Natural killer cell (primary cell): ENCODE data around the gene HMCN2. TPM values are rescaled to one million over a fixed set of nuclear protein-coding genes. Genes with fewer than 3 reads are reported as not detected.

ENCODE experiments used
- ATAC-seq, 3 donors: fragments of 150-1000 bp in 2 of 3; fragments of 200-7000 bp in 1 of 3; cut with Tn5 transposase; 1 replicate in 1 of 3; 2 replicates in 2 of 3; pipeline ENCODE4 v1.10.0; 2021; ENCODE audit warnings: mild to moderate bottlenecking in 2 of 3, moderate library complexity in 2 of 3
- DNase-seq, 2 donors: peaks; one replicate each; pipeline versions ENCODE4 v3.0.0 to v3.0.0-alpha.2; 2013 to 2021; ENCODE audit warnings: mixed read lengths in 1 of 2
- H3K27ac ChIP-seq: one replicate; pipeline ENCODE4 v1.5.1; 2013; ENCODE audit warnings: mild to moderate bottlenecking, low read length
- H3K27me3 ChIP-seq: one replicate; pipeline ENCODE4 v1.6.1; 2013; ENCODE audit warnings: low read length; ENCODE audit not compliant: control insufficient read depth, insufficient read depth
- H3K36me3 ChIP-seq: one replicate; pipeline ENCODE4 v1.6.1; 2013; ENCODE audit warnings: low read length; ENCODE audit not compliant: control insufficient read depth, insufficient read depth
- H3K4me1 ChIP-seq: one replicate; pipeline ENCODE4 v1.6.1; 2013; ENCODE audit warnings: low read length; ENCODE audit not compliant: control insufficient read depth, insufficient read depth
- H3K4me3 ChIP-seq: one replicate; pipeline ENCODE4 v1.5.1; 2013; ENCODE audit warnings: low read length
- H3K9me3 ChIP-seq: one replicate; pipeline ENCODE4 v1.6.1; 2013; ENCODE audit warnings: low read length; ENCODE audit not compliant: control insufficient read depth, insufficient read depth
- H3K27ac Mint-ChIP-seq, 2 donors: one replicate each; pipeline ENCODE4 v1.8.0; 2022; ENCODE audit warnings: mild to moderate bottlenecking in 2 of 2, mixed read lengths in 2 of 2, moderate library complexity in 1 of 2
- H3K27me3 Mint-ChIP-seq, 2 donors: one replicate each; pipeline ENCODE4 v1.8.0; 2022; ENCODE audit warnings: low read depth in 2 of 2, mixed read lengths in 2 of 2
- H3K36me3 Mint-ChIP-seq: one replicate; pipeline ENCODE4 v1.8.0; 2022; ENCODE audit warnings: mixed read lengths
- H3K4me1 Mint-ChIP-seq, 2 donors: one replicate each; pipeline ENCODE4 v1.8.0; 2022; ENCODE audit warnings: mixed read lengths in 2 of 2
- H3K4me3 Mint-ChIP-seq: one replicate; pipeline ENCODE4 v1.8.0; 2022; ENCODE audit warnings: mild to moderate bottlenecking, moderate library complexity, mixed read lengths
- H3K9me3 Mint-ChIP-seq, 2 donors: one replicate each; pipeline ENCODE4 v1.8.0; 2022; ENCODE audit warnings: mixed read lengths in 2 of 2
- WGBS: methylation state at CpG from one replicate; pipeline ENCODE4 v1.1.7; 2013; ENCODE audit warnings: missing lambda C conversion rate; ENCODE audit not compliant: insufficient coverage; 5-methylcytosine and 5-hydroxymethylcytosine counted together
- intact Hi-C: fragments of 100-400 bp; cut with micrococcal nuclease; formaldehyde crosslinking; loops from one replicate; pipeline ENCODE4 v1.14.2; 2022
- total RNA-seq, 4 donors: library from RNA; stranded (reverse); fragments of 120-200 nt in 1 of 4; gene quantifications; one replicate each; pipeline versions ENCODE4 v1.2.3 to v1.2.4, GENCODE V29; 2013 to 2022
- TF ChIP-seq, protein P1 (sequence below): fragments of 200-600 bp; IDR thresholded peaks from one replicate; pipeline ENCODE4 v1.8.0; 2022; ENCODE audit warnings: antibody characterized with exemption

HMCN2 gene
- total RNA-seq, 3 donors from 2014 or later (not counting 1 experiment from before 2014, with no cell fraction given): not detected

GRCh38 chr9:130450344-130451003 is 184.9 kb downstream of the HMCN2 start:
- H3K27me3 Mint-ChIP-seq: peaks cover 0 to 16% of the 10 kb centered on the region in 2 donors
- H3K9me3 Mint-ChIP-seq: no peaks in the 10 kb centered on the region
- no peaks in the 10 kb centered on the region for H3K9me3 ChIP-seq
- no peak for ATAC-seq
- H3K27ac Mint-ChIP-seq: no peak overlapping the region
- no peaks in the 10 kb centered on the region for H3K36me3 ChIP-seq
- intact Hi-C loops: no loop called here
- peaks cover 4% of the 10 kb centered on the region for H3K4me1 ChIP-seq
- 72% methylated on average over 15 of the region's 15 CpGs for WGBS
- no peak overlapping the region for H3K27ac ChIP-seq
- TF ChIP-seq, protein P1, sequence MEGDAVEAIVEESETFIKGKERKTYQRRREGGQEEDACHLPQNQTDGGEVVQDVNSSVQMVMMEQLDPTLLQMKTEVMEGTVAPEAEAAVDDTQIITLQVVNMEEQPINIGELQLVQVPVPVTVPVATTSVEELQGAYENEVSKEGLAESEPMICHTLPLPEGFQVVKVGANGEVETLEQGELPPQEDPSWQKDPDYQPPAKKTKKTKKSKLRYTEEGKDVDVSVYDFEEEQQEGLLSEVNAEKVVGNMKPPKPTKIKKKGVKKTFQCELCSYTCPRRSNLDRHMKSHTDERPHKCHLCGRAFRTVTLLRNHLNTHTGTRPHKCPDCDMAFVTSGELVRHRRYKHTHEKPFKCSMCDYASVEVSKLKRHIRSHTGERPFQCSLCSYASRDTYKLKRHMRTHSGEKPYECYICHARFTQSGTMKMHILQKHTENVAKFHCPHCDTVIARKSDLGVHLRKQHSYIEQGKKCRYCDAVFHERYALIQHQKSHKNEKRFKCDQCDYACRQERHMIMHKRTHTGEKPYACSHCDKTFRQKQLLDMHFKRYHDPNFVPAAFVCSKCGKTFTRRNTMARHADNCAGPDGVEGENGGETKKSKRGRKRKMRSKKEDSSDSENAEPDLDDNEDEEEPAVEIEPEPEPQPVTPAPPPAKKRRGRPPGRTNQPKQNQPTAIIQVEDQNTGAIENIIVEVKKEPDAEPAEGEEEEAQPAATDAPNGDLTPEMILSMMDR: no peak
- H3K4me3 ChIP-seq: no peak overlapping the region
- no peaks in the 10 kb centered on the region for H3K4me1 Mint-ChIP-seq
- H3K4me3 Mint-ChIP-seq: no peak overlapping the region
- H3K27me3 ChIP-seq: no peaks in the 10 kb centered on the region
- H3K36me3 Mint-ChIP-seq: no peaks in the 10 kb centered on the region
- DNase-seq: no peak

GRCh38 chr9:130451004-130451390 is 185.4 kb downstream of the HMCN2 start:
- no peak overlapping the region for H3K4me3 ChIP-seq
- H3K36me3 Mint-ChIP-seq: no peaks in the 10 kb centered on the region
- ATAC-seq (no peak), DNase-seq (no peak)
- no peak overlapping the region for H3K27ac ChIP-seq
- no peaks in the 10 kb centered on the region for H3K9me3 ChIP-seq
- H3K4me1 ChIP-seq: peaks cover 4% of the 10 kb centered on the region
- WGBS: 52% methylated on average over 14 of the region's 14 CpGs
- H3K4me3 Mint-ChIP-seq: no peak overlapping the region
- intact Hi-C loops: no loop called here
- H3K4me1 Mint-ChIP-seq: no peaks in the 10 kb centered on the region
- H3K27me3 ChIP-seq: no peaks in the 10 kb centered on the region
- TF ChIP-seq, protein P1: no peak
- H3K27ac Mint-ChIP-seq: no peak overlapping the region
- no peaks in the 10 kb centered on the region for H3K9me3 Mint-ChIP-seq
- H3K36me3 ChIP-seq: no peaks in the 10 kb centered on the region
- H3K27me3 Mint-ChIP-seq: peaks cover 0 to 12% of the 10 kb centered on the region in 2 donors

DNA sequence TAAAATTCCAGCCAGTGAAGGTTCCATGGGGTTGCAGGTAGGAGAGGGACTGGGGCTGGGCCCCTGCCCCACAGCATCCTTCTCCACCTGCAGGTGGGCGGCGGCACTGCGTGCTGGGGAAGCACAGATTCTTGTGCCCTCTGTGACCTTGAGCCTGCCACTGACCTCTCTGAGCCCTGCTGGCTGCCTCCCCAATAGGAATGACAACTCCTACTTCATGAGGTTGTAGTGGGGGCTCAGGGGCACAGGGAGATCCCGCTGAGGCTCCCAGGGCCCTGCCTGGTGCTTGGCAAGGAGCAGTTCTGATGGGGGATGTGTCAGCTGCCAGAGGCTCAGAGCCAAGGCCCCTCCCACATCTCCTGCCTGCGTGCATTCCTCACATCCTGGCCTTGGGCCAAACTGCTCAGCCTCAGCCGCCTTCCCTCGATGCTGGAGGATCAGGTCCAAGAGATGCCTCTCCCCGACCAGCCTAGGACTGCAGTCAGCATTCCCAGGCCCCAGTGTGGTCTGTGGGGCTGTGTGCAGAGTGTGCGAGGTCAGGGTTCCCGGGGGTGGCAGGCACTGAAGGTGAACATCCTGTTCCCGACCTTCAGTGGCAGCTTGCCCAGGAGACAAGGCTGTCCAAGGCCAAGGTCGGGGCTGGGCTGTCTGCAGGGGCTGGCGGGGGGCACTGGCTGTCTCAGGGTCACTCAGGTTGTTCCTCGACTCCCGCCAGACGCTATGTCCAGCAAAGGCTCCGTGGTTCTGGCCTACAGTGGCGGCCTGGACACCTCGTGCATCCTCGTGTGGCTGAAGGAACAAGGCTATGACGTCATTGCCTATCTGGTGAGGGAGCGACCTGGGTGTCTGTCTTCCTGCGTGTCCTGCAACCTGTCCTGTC is 186.2 kb downstream of the HMCN2 start:
- H3K4me1 ChIP-seq: peaks cover 4% of the 10 kb centered on the region
- Mint-ChIP-seq H3K4me1 (no peaks in the 10 kb centered on the region), H3K9me3 (no peaks in the 10 kb centered on the region), H3K4me3 (no peak overlapping the region), H3K27ac (no peak overlapping the region), H3K36me3 (no peaks in the 10 kb centered on the region), H3K27me3 (peaks cover 0 to 8% of the 10 kb centered on the region in 2 donors)
- no peaks in the 10 kb centered on the region for H3K36me3 ChIP-seq
- TF ChIP-seq, protein P1: no peak
- 50% methylated on average over 23 of the region's 23 CpGs for WGBS
- H3K4me3 ChIP-seq: no peak overlapping the region
- H3K9me3 ChIP-seq: no peaks in the 10 kb centered on the region
- no peaks in the 10 kb centered on the region for H3K27me3 ChIP-seq
- ATAC-seq (no peak), DNase-seq (peak in 1 of 2 donors; percentile 21)
- intact Hi-C loops: no loop called here
- H3K27ac ChIP-seq: no peak overlapping the region
